Measurements from ENCODE around the gene YTHDF2.

GRCh38 chr1:28783363-28783762 is 46.6 kb downstream of the YTHDF2 start:
- TF ChIP-seq CTCF (IDR thresholded peaks at IDR 0.05) (no peak), EZH2 (IDR thresholded peaks at IDR 0.05; ENCODE audit: borderline replicate concordance, insufficient read depth, low read depth, low read length, poor library complexity, severe bottlenecking) (no peak)

Measured in B cell (primary cell).